A549 (cell line): ENCODE results near the gene VSIG8.

Experiments
- CHD2 ChIP-seq: fragments of 150-350 bp; IDR thresholded peaks from 2 replicates; pipeline ENCODE4 v1.6.1; 2014; ENCODE audit warnings: low read length; ENCODE audit not compliant: partially characterized antibody
- CTCF ChIP-seq: fragments of >200 bp; sonication (Bioruptor Twin); formaldehyde crosslinking; IDR thresholded peaks from 3 replicates; pipeline ENCODE4 v1.5.1; 2016
- EP300 ChIP-seq, 2 experiments: fragments of >200 bp; sonication (Bioruptor Twin); formaldehyde crosslinking; IDR thresholded peaks; 2 replicates in 1 of 2; 3 replicates in 1 of 2; pipeline ENCODE4 v1.6.1; 2016 to 2017
- JUN ChIP-seq, 2 experiments: fragments of >200 bp; sonication (Bioruptor Twin); formaldehyde crosslinking; IDR thresholded peaks; 2 replicates in 1 of 2; 3 replicates in 1 of 2; pipeline ENCODE4 v1.6.1; 2016 to 2017
- MAZ ChIP-seq: fragments of 150-350 bp; IDR thresholded peaks from 2 replicates; pipeline ENCODE4 v1.6.1; 2014; ENCODE audit warnings: antibody characterized with exemption, low read depth, low read length, borderline replicate concordance
- POLR2A ChIP-seq: IDR thresholded peaks from 2 replicates; pipeline ENCODE4 v1.6.1; 2012; ENCODE audit warnings: mild to moderate bottlenecking, low read length
- ZFP36 ChIP-seq: fragments of 450-650 bp; IDR thresholded peaks from 2 replicates; pipeline ENCODE4 v1.6.1; 2014; ENCODE audit warnings: borderline replicate concordance; ENCODE audit not compliant: partially characterized antibody

- no peak for TF ChIP-seq ZFP36
- no peak for TF ChIP-seq CHD2
- TF ChIP-seq CTCF: no peak
- no peak for TF ChIP-seq POLR2A
- TF ChIP-seq EP300 (IDR thresholded peaks at IDR 0.05): no peak
- no peak for TF ChIP-seq JUN (IDR thresholded peaks at IDR 0.05)
- no peak for TF ChIP-seq MAZ
Measured at GRCh38 chr1:159900086-159900680, 37.7 kb upstream of the VSIG8 start, which contains the start of gene CFAP45.
